ENCODE data around the gene PAPPA.

DNA sequence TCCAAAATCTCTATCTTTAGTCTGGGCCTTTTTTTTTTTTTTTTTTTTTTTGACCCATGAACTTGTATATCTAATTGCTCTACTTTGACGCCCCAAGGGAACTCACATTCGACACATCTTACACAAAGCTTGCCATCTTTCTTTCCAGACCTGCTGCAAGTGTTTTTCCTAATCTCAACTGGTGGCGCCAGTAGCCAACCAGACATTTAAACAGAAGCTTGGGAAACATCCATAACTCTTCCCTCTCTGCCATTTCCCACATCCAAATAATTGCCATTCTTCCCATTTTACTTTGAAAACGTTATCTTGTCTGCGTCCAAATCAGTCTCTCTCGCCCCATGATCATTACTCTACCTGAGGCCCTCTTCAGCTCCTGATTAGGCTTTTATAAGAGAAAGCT, 130.9 kb downstream of the PAPPA start:
- TF ChIP-seq, protein P1, sequence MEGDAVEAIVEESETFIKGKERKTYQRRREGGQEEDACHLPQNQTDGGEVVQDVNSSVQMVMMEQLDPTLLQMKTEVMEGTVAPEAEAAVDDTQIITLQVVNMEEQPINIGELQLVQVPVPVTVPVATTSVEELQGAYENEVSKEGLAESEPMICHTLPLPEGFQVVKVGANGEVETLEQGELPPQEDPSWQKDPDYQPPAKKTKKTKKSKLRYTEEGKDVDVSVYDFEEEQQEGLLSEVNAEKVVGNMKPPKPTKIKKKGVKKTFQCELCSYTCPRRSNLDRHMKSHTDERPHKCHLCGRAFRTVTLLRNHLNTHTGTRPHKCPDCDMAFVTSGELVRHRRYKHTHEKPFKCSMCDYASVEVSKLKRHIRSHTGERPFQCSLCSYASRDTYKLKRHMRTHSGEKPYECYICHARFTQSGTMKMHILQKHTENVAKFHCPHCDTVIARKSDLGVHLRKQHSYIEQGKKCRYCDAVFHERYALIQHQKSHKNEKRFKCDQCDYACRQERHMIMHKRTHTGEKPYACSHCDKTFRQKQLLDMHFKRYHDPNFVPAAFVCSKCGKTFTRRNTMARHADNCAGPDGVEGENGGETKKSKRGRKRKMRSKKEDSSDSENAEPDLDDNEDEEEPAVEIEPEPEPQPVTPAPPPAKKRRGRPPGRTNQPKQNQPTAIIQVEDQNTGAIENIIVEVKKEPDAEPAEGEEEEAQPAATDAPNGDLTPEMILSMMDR (conservative IDR thresholded peaks at IDR 0.05; ENCODE audit: low read length) = no peak
- no peak for TF ChIP-seq EZH2phosphoT487 (IDR thresholded peaks at IDR 0.05; ENCODE audit: borderline replicate concordance)
